Cardiac muscle cell (in vitro differentiated cells and primary cell): ENCODE data around the gene TMEM81. TPM values are rescaled to one million over a fixed set of nuclear protein-coding genes. Genes with fewer than 3 reads are reported as not detected.

Source experiments
- DNase-seq, 2 donors: peaks; one replicate each; pipeline versions ENCODE4 v3.0.0 to v3.0.0-alpha.2; 2010 to 2017; ENCODE audit warnings: low read depth in 1 of 2, low spot score in 1 of 2
- H3K27ac ChIP-seq: fragments of 200-600 bp; sonication (generic); 2 replicates; pipeline ENCODE4 v1.5.1; 2016
- H3K27me3 ChIP-seq: fragments of 200-600 bp; sonication (generic); 2 replicates; pipeline ENCODE4 v1.6.0; 2016; ENCODE audit warnings: control low read depth
- H3K36me3 ChIP-seq: fragments of 200-600 bp; sonication (generic); 2 replicates; pipeline ENCODE4 v1.5.1; 2016; ENCODE audit warnings: control low read depth
- H3K4me1 ChIP-seq: fragments of 200-600 bp; sonication (generic); 2 replicates; pipeline ENCODE4 v1.8.1; 2017; ENCODE audit warnings: low read depth, mild to moderate bottlenecking, mixed run types
- H3K4me3 ChIP-seq: fragments of 200-600 bp; sonication (generic); 2 replicates; pipeline ENCODE4 v1.5.1; 2016; ENCODE audit warnings: mild to moderate bottlenecking
- H3K9me3 ChIP-seq: fragments of 200-600 bp; sonication (generic); 2 replicates; pipeline ENCODE4 v1.5.1; 2017; ENCODE audit warnings: low read depth, mild to moderate bottlenecking, control low read depth
- polyA plus RNA-seq: library from polyadenylated mRNA; unstranded; fragments of >200 nt; fragmentation: Nextera tagmentation; extraction: Ambion mirVana; gene quantifications from 2 replicates; pipeline ENCODE4 v1.2.1, GENCODE V29; 2016
- total RNA-seq: library from RNA; depleted of rRNA; stranded (reverse); fragments of >200 nt; gene quantifications from 2 replicates; pipeline ENCODE4 v1.2.3, GENCODE V29; 2016
- TF ChIP-seq, protein P1 (sequence below): IDR thresholded peaks from 2 replicates; pipeline ENCODE4 v1.5.1; 2012; ENCODE audit warnings: low read depth, mild to moderate bottlenecking, low read length

TMEM81 gene, protein sequence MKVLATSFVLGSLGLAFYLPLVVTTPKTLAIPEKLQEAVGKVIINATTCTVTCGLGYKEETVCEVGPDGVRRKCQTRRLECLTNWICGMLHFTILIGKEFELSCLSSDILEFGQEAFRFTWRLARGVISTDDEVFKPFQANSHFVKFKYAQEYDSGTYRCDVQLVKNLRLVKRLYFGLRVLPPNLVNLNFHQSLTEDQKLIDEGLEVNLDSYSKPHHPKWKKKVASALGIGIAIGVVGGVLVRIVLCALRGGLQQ
- total RNA-seq (2.1 and 2.2 TPM in 2 replicates), polyA plus RNA-seq (1.1 and 2.1 TPM in 2 replicates)

DNA sequence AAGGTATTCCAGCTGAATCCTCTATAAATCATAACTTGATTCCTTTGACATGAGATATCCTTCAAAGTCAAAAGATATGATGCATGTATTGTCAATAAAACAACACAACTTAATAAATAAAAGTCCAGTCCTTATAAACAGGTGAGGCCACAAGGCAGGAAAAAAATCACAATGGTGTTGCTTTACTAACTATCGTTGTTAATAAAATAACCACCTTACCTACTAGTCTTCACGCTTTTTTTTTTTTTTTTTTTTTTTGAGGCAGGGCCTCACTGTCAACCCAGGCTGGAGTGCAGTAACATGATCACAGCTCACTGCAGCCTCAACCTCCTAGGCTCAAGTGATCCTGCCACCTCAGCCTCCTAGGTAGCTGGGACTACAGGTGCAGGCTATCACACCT lies at the start of gene TMEM81:
Gene TMEM81, minus strand, starts transcription at position 101 of the 400 bp plus-strand sequence. CDS start 140 bp downstream, outside the sequence.
- Histone ChIP-seq H3K4me3 (no peak within 1 kb of the TSS), H3K27ac (no peak within 1 kb of the TSS), H3K36me3 (peaks cover 30% of the 10 kb centered on the region), H3K27me3 (no peaks in the 10 kb centered on the region), H3K4me1 (no peaks in the 10 kb centered on the region), H3K9me3 (no peaks in the 10 kb centered on the region)
- TF ChIP-seq, protein P1, sequence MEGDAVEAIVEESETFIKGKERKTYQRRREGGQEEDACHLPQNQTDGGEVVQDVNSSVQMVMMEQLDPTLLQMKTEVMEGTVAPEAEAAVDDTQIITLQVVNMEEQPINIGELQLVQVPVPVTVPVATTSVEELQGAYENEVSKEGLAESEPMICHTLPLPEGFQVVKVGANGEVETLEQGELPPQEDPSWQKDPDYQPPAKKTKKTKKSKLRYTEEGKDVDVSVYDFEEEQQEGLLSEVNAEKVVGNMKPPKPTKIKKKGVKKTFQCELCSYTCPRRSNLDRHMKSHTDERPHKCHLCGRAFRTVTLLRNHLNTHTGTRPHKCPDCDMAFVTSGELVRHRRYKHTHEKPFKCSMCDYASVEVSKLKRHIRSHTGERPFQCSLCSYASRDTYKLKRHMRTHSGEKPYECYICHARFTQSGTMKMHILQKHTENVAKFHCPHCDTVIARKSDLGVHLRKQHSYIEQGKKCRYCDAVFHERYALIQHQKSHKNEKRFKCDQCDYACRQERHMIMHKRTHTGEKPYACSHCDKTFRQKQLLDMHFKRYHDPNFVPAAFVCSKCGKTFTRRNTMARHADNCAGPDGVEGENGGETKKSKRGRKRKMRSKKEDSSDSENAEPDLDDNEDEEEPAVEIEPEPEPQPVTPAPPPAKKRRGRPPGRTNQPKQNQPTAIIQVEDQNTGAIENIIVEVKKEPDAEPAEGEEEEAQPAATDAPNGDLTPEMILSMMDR = no peak
- DNase-seq = no peak

DNA sequence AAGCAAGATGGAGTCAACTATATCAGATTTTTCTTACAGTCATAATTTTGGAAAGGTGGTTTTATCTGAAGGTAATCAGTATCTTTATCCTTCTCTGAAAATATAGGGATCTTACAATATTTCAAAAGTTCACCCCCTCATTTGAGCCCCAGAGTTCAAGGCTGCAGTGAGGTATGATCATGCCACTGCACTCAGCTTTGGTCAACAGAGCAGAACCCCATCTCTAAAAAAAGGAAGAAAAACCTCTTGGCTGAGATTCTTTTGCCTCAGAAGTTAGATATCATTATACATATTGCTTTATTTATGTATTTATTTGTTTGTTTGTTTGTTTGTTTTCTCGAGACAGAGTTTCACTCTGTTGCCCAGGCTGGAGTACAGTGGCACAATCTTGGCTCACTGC lies 49.0 kb upstream of the TMEM81 start:
- Histone ChIP-seq H3K27ac (no peak overlapping the region), H3K9me3 (no peaks in the 10 kb centered on the region), H3K4me3 (no peak overlapping the region), H3K36me3 (no peaks in the 10 kb centered on the region), H3K4me1 (no peaks in the 10 kb centered on the region), H3K27me3 (no peaks in the 10 kb centered on the region)
- TF ChIP-seq, protein P1 = no peak
- no peak for DNase-seq

DNA sequence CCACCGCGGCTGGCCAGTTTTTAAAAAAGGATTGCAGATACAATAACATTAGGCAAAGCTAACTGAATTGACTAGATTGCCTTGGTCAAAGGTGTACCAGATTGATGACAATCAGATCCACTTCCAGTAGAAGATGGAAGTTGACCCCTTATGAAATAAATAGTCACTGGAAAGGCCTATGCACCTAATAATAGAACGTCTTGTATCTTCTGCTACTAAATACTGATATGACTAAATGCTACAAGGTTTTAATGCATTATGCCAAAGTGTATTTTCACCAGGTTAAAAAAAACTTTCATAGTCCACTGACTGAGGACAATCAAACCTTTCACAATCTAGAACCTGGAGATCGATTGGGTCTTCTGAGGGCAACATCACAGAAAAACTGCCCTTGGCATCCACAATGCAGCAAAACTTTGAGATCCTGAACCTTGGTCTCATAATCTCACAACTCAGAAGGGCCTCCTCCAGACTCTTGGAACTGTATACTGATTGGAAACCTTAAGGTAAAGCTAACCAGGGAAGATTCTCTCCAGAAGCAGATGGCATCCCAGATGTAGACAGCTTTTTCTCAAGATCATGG lies 45.3 kb upstream of the TMEM81 start:
- H3K27ac ChIP-seq = no peak overlapping the region
- TF ChIP-seq, protein P1 = no peak
- no peaks in the 10 kb centered on the region for H3K36me3 ChIP-seq
- no peak for DNase-seq
- no peaks in the 10 kb centered on the region for H3K4me1 ChIP-seq
- no peaks in the 10 kb centered on the region for H3K27me3 ChIP-seq
- no peak overlapping the region for H3K4me3 ChIP-seq
- no peaks in the 10 kb centered on the region for H3K9me3 ChIP-seq

DNA sequence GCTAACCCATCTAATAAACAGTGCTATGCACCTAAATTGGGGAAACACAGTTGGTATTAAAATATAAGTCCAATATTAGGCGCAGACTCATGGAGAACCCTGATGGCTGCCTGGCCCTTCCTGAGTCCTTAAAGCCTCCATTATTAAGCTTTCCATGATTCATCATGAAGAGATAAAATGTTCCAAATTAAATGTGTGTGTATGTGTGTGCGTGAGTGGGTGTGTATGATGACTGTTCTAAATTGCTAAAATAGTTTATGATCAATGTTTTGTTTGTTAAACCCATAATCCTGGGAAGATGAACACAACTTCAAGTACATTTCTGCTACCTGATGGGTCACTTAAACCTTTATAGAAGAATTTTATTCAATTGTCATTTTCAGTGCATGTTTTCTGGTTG lies 43.8 kb upstream of the TMEM81 start:
- no peak for DNase-seq
- Histone ChIP-seq H3K36me3 (no peaks in the 10 kb centered on the region), H3K4me1 (no peaks in the 10 kb centered on the region), H3K27ac (no peak overlapping the region), H3K9me3 (no peaks in the 10 kb centered on the region), H3K4me3 (no peak overlapping the region), H3K27me3 (no peaks in the 10 kb centered on the region)
- TF ChIP-seq, protein P1 = no peak

DNA sequence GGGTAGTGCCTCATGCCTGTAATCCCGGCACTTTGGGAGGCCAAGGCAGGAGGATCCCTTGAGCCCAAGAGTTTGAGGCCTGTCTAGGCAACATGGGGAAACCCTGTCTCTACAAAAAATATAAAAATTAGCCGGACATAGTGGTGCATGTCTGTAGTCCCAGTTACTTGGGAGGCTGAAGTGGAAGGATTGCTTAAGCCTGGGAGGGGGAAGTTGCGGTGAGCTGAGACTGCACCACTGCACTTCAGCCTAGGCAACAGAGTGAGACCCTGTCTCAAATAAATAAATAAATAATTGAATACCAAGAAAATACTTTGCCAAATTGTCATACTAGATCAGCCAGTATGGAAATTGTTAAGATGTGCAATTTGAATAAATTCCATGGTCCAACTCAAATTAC lies 43.4 kb upstream of the TMEM81 start:
- no peaks in the 10 kb centered on the region for H3K9me3 ChIP-seq

More for the DNA sequence above, 43.4 kb upstream of the TMEM81 start:
- TF ChIP-seq, protein P1 = no peak
- H3K27me3 ChIP-seq = no peaks in the 10 kb centered on the region
- no peaks in the 10 kb centered on the region for H3K4me1 ChIP-seq
- no peaks in the 10 kb centered on the region for H3K36me3 ChIP-seq
- H3K27ac ChIP-seq = no peak overlapping the region
- DNase-seq = no peak
- H3K4me3 ChIP-seq = no peak overlapping the region
